Fibroblast of the conjunctiva (primary cell): ENCODE results near the gene KIF1A.

Experiments
- DNase-seq: peaks from one replicate; pipeline ENCODE4 v3.0.0-alpha.2; 2010; ENCODE audit warnings: low read depth

The KIF1A gene

DNA sequence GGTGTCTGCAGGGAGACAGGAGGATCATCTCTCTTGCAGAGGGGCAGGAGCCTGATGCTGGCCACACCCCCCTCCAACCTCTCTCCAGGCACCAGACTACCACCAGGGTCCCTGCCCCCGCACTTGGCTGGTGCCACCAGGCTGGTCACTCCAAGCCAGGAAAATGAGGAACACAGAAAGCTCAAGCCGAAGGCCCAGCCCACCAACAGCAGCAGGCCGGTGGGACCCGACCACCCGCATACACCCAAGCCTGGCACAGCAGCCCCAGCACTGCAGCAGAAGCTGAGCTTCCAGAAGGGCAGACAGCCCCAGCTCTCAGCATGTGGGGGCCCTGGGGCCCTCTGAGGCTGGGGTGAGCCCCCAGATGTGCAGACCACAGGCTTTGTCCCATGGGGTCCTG, 52.7 kb downstream of the KIF1A start:
- no peak for DNase-seq

DNA sequence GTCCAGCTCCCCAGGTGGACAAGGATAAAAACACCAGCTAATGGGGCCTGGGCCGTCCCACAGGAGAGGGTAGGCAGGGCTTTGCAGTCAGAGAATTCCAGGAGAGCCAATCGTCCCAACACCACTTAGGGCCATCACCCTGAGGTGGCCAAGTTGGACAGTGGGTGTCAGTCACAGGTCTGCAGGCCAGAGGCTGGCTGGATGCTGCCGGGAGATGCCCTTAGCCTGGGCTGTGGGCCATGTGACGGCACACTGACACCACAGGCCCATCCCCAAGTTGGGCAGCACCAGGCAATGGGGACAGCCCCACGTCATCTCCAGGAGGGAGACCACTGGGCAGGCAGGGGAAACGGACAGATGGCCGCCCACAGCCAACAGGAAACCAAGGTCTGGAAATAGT, 53.9 kb downstream of the KIF1A start:
- DNase-seq: no peak

DNA sequence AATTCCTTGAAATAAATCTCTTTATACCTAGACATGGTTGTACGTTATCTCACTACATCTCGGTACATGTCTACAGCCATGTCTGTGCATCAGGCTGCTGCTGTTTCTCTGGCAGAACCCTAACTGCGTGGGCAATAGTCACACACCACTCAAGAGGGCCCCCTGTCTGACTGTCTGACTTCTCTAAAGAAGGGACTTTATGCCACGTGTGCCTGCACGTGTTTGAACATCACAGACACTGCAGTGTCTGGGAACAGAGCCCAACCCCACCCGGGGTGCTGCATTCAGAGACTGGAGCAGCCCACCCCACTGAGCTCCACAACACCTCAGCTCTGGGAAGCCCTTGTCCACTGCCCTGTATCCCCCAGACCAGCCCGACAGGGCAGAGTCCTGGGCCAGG, 55.0 kb downstream of the KIF1A start:
- no peak for DNase-seq

DNA sequence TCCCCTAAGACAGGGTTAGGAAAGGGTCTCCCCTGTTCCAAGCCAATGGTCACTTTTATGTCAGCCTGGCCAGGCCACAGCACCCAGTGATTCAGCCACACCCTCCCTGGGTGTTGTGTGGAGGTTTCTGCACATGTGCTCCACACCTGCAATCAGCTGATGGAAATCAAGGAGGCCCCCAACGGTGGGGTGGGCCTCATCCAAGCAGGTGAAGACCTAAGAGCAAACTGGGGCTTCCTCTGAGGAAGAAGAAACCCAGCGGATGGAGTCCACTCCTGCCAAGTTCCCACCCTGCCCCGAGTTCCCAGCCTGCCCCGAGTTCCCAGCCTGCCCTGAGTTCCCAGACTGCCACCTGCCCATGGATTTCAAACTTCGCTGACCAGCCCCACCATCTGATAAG, 55.4 kb downstream of the KIF1A start:
- no peak for DNase-seq

DNA sequence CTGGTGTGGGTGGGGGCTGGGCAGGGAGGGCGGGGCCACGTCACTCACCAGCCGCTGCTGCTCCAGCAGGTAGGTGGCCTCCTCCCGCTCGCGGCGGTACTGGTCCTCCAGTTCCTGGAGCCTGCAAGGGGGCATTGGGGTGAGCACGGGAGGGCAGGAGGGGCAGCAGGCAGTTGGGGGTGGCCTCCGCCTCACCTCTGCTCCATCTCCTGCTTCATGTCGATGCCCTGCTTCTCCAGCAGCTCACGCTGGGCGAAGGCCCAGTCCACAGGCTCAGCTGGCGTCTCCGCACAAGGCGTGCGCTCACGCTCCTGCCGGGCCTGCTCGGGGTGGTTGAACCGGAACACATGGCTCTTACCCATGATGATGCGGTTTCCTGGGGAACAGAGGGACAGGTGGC, 57.0 kb downstream of the KIF1A start:
- DNase-seq: no peak

DNA sequence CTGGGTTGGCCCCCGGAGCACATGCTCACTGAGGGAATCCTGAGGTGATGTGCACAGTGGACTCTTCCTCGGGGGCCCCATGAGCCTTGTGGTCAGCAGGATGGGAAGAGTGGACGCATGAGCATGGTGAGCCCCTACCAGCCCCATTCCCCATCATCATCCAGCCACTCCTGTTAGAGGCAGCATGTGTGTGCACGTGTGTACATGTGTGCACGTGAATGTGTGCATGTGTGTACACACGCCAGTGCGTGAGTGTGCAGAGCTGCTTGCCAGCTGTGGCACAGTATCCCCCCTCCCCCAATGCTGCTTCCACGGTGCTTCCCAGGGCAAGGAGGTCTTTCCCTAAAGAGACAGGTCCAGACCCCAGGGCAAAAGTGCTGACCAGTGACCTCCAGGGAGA, 57.8 kb downstream of the KIF1A start:
- no peak for DNase-seq

DNA sequence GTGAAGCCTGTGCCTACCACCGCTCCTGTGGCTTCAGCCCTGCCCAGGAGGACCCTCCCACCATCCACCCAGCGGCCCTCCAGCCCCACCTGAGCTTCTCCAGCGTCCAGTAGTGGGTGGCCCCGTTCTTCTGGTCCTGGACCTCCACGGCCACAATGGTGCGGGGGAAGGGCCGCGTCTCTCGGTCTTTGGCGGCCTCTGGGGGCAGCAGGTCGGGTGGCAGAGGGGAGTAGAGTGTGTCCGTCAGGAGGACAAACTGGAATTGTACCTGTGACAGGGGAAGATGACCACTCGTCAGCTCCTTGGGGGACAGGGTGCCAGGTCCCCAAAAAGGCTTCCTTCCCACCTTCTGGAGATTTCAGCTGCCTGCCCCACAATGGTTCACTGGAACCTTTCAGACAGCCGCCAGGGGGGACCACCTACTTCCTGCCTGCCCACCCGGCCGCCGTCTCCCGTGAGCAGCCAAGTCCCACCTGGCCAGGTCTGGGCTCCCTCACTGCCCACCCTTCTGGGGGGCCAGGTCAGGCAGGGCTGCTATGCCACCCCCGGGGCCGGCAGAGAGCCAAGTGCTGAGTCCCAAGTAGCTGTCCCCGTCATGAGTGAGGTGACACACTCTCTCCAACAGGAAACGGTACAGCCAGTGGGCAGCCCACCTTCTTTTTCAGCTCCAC, 59.3 kb downstream of the KIF1A start:
- no peak for DNase-seq

- DNase-seq: no peak
Measured at GRCh38 chr2:240760121-240760520, 59.9 kb downstream of the KIF1A start.

GRCh38 chr2:240759459-240759858, 60.6 kb downstream of the KIF1A start:
- DNase-seq: no peak

DNA sequence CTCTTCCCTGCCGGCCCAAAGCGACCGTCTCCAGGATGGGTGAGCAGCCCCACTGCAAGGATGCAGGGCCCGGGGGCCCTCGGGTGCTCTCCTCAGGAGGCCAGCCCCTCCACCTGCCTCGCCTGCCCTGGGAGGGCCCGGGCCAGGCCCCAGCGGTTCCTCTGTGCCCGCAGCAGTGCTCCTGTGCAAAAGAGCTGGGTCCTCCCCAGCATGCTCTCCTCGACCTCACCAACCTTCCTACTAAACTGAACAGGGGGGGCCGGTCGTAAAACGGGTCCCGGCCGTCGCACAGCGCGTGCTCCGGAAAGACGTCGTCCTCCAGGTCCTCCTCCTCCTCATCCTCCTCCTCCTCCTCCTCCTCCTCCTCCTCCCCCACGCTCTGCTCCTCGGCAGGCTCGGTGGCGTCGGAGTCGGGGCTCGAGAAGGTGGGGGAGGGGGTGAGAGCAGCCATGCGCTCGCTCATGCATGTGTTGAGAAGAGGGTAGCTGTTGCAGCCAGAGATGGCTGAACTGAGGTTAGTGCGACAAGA, 62.9 kb downstream of the KIF1A start:
- no peak for DNase-seq

DNA sequence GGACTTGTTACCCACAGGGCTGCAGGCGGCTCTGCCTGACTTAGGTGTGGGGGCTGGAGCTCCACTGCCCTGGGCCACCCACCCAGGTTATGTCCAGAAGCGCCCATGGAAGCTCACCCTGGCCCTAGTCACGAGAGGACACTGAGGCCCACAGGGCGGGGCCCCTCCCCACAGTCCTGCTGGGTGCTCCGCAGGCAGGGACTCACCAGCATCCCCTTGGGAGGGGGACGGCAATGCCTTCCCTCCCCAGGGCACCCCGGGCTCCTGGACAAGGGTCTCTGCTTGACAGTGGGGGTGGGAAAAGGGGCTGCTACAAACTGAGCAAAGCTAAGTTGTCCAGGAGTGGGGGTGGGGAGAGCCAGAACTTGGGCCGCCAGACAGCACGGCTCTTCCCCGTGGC, 67.8 kb downstream of the KIF1A start:
- no peak for DNase-seq

DNA sequence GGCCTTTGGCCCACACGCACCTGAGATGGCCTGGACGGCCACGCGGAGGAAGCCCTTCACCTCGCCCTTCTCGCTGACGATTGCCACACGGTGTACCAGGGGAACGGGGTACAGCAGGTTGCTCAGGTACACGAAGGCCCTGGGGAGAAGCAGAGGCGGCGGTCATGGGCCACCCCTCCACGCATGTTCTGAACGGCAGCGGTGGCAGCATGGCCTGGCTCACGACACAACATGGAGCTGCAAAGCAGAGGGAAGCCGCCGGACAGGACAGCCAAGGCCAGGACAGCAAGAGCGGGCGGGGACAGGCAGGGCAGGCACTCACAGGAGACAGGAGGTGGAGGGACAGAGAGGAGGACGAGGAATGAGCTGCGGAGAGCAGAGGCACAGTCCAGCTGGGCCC, 69.6 kb downstream of the KIF1A start:
- DNase-seq: no peak

DNA sequence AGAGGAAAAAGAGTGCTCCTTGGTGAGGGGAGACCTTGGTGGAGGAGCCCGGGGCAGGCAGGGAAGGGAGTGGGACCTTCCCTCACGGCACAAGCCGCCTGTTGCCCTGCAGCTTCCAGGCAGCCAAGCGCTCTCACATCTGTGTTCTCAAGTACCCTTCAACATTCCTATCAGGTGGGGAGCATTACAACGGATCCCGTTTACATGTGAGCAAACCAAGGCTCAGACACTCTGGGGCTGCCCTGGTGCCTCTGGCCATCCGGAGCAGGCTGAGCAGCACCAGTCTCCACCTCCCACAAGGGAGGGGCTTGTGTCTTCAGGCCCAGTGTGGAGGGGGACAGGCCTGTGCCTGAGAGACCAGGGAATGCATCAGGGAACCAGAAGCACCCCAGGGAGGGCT, 70.5 kb downstream of the KIF1A start:
- no peak for DNase-seq

DNA sequence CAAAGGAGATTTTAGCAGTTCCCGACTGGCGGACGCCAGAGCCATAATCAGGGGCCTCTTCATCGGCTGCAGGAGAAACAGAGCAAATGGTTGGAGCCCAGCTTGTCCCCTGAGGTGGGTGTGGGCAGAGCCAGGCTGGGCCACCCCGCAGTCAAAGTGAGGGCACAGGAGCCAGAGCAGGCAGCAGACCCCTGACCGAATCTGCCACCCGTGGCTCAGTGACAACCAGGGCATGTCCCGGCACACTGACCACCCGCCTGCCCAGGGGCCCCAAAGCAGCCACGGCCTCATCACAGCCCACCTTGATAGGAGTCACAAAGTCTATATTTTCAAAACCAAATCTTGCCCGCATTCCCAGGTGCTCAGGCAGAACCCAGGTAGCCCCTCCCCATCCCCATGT, 72.8 kb downstream of the KIF1A start:
- DNase-seq: no peak

DNA sequence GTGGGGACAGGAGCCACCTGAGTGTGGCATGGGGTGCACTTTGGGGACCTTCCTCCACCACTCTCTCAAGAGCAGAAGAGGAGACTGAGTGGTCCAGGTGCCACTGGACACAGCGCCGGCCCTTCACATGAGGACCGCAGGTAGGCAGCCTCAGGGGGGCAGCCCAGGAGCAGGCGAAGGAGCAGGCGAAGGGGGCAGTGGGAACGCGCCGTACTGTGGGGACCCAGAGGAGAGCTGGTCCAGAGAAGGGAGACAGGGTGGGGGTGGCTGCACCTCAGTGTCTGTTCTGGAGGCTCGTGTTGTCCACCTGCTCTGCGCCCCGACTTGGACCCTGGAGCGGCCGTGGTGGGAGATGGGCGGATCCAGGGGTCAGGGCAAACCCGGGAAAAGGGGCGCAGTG, 73.3 kb downstream of the KIF1A start:
- DNase-seq: no peak

GRCh38 chr2:240745962-240746361, 74.1 kb downstream of the KIF1A start:
- DNase-seq: no peak

- DNase-seq: no peak
Measured at GRCh38 chr2:240745456-240745855, 74.6 kb downstream of the KIF1A start.

DNA sequence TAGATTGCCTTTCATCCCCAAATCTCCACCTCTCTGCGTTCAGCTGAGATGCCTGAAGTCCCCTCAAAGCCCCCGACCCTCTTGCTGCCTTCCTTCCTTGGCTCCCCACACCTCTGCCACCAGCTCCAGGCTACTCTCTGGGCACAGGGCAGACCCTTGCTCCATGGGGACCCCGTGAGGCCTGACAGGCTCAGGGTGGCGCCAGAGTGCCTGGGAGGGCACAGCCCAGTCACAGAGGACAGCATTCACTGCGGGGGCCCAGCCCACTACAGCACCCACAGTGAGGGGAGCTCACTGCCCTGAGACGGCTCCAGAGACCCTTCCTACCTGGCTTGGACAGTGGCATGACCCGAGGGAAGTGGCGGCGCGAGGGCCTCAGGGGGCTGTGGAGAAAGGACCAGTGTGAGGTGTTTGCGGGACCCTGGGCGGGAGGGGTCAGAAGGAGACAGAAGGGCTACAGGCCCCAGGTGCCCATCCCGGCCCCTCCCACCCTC, 77.4 kb downstream of the KIF1A start:
- DNase-seq: no peak

GRCh38 chr2:240741091-240741490, 78.9 kb downstream of the KIF1A start:
- DNase-seq: no peak

DNA sequence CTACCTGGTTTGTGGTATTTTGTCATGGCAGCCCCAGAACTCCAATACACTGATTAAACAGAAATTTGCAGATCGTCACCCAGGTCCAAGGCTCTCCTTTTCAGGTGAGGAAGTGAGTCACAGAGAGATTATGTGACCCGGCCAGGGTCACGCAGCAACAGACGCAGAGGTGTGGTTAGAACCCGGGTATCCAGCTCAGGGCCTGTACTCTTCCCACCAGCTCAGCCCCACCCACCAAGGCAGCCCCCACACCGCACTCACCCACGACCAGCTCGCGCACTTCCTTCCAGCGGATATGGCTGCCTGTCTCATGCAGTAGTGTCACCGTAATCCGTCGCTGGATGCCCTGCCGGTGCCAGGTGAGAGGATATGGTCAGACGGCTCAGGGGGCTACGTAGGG, 80.2 kb downstream of the KIF1A start:
- no peak for DNase-seq

DNA sequence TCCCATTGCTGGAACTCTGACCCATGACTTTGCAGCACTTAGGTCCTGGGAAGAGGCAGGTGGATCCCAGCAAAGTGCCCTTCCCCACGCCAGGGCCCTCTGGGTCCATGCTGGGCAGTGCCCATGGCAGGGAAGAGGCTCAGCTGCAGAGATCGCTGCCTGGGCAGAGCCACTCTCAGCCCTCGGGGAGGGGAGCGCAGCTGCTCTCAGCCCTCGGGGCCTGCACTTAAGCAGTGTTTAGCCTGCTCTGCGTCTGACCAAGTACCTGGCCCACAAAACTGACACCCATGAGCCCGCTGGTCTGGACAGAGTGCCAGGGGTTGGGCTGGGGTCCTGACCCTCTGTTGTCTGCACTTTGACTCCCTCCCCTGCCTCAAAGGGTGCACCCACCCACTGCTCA, 82.1 kb downstream of the KIF1A start:
- DNase-seq: no peak

DNA sequence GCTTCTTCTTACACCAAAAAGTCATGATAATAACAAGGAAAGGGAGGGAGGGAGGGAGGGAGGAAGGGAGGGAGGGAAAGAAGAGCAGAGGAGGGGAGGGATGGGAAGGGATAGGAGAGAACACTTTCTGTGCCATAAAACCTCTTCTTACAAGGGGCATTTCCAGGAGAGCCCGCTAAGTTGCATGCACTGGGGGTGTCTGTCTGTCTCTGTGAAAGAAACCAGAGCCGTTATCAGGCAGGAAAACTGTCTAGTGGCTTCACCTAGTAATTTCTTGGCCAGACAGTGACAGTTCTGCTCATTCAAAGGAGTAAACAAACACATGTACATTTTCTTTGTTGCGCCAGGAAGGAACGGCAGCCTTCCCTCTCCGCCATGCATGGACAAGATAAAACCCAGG, 82.5 kb downstream of the KIF1A start:
- DNase-seq: no peak

DNA sequence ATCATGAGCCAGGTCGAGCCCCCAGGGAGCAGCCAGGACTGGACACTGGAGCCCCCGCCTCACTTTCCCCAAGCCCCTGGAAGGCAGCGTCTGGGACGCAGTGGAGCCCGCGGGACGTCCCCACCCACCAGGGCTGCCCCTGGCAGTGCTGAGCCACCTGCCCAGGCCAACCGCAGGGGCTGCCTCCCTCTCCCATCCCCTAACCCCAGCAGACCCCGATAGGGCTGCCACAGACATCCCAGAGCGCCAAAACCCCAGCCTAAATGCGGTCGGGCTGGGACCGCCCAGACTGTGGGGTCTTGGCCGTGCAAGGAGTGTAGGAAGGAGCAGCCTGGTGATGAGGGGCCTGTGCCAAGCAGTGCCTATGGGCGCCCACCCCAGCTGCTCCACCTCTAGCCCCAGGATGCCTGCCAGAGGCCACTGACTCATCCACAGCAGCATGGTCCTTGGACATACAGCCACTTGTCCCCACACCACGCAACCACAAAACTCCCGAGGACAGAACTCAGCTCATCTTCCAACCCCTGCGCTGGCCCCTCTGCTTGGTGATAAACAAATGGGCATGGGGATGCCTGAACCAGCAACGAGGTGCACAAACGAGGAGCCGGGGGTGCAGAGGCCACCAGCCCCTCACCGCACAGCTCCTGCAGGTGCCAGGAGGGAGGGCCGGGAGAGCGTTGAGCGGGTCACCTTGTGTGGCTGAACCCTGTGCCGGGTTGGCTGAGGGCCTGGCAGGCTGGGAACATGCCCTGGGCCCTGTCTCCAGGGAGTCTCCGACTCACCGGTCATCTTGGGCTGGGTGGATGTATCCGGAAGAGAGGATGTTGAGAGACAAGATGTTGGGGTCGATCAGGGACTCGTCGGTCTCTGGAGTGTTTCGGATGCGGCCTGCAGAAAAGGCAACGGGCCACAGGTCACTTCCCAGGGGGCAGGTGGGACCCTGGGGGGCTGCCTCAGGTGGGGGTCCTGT, 83.5 kb downstream of the KIF1A start:
- no peak for DNase-seq
